A204.1 (cell line): ENCODE measurements around the gene MINK1.

ENCODE experiments used
- FAIRE-seq: peaks from 2 replicates; lab custom pipeline; 2012; peaks lifted over from hg19 to GRCh38; lab: Jason Lieb, UNC

Gene MINK1

GRCh38 chr17:4879601-4880000 lies 46.5 kb downstream of the MINK1 start:
- FAIRE-seq: no peak

- FAIRE-seq: no peak
Measured at GRCh38 chr17:4880857-4881256, 47.7 kb downstream of the MINK1 start.

- no peak for FAIRE-seq
Measured at GRCh38 chr17:4881761-4882555, 48.8 kb downstream of the MINK1 start.

GRCh38 chr17:4884489-4884888 lies 51.3 kb downstream of the MINK1 start:
- FAIRE-seq: no peak

GRCh38 chr17:4886830-4887229 lies 53.7 kb downstream of the MINK1 start:
- no peak for FAIRE-seq

- FAIRE-seq: no peak
Measured at GRCh38 chr17:4887581-4887980, 54.4 kb downstream of the MINK1 start.

GRCh38 chr17:4891411-4892410 lies 58.6 kb downstream of the MINK1 start:
- no peak for FAIRE-seq

GRCh38 chr17:4892499-4893221 lies 59.5 kb downstream of the MINK1 start:
- FAIRE-seq: no peak

GRCh38 chr17:4893272-4893671 lies 60.1 kb downstream of the MINK1 start:
- FAIRE-seq: no peak

- no peak for FAIRE-seq
Measured at GRCh38 chr17:4893721-4894560, 60.8 kb downstream of the MINK1 start.

- no peak for FAIRE-seq
Measured at GRCh38 chr17:4895121-4895520, 62.0 kb downstream of the MINK1 start.

GRCh38 chr17:4895657-4896331 lies 62.7 kb downstream of the MINK1 start:
- FAIRE-seq: no peak

- no peak for FAIRE-seq
Measured at GRCh38 chr17:4896332-4897197, 63.4 kb downstream of the MINK1 start.

- no peak for FAIRE-seq
Measured at GRCh38 chr17:4897198-4897687, 64.1 kb downstream of the MINK1 start.

GRCh38 chr17:4897785-4898184 lies 64.6 kb downstream of the MINK1 start:
- FAIRE-seq: no peak

- no peak for FAIRE-seq
Measured at GRCh38 chr17:4898351-4898750, 65.2 kb downstream of the MINK1 start.

- no peak for FAIRE-seq
Measured at GRCh38 chr17:4898927-4899326, 65.8 kb downstream of the MINK1 start.

GRCh38 chr17:4899341-4900230 lies 66.4 kb downstream of the MINK1 start, which contains the start of gene C17orf107:
C17orf107 (plus strand) TSS chr17:4899536; CDS start chr17:4899763, 227 bp downstream.
- FAIRE-seq: no peak
